Esophagus squamous epithelium (tissue), 4 donors: Measurements from ENCODE around the gene PTRH1.

ENCODE experiments used
- POLR2A ChIP-seq, 4 donors: fragments of 450-650 bp; IDR thresholded peaks; one replicate each; pipeline ENCODE4 v1.6.1; 2017; ENCODE audit warnings: antibody characterized with exemption in 4 of 4, mild to moderate bottlenecking in 4 of 4, moderate library complexity in 3 of 4
- TF ChIP-seq, protein P1 (sequence below), 6 experiments: fragments of 450-650 bp in 4 of 6; fragments of 200-600 bp in 2 of 6; sonication (generic) in 2 of 6; IDR thresholded peaks; one replicate each; pipeline ENCODE4 v1.5.1; 2016 to 2019; ENCODE audit warnings: antibody characterized with exemption in 6 of 6, mild to moderate bottlenecking in 4 of 6, moderate library complexity in 4 of 6

DNA sequence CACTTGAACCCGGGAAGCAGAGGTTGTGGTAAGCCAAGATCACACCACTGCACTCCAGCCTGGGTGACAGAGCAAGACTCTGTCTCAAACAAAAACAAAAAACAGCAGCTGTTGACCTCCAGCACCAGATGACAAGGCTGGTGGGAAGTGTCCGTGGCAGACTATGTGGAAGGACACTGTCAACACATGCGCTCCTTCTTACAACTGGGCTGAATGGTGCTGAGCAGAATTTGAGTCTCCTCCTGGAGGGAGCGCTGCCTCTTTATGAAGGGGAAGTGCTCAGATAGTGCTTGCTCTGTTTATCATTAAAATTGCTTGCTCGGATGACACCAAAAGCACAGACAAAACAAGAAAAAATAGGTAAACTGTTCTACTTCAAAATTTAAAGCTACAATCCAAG, 17.9 kb downstream of the PTRH1 start:
- TF ChIP-seq, protein P1, sequence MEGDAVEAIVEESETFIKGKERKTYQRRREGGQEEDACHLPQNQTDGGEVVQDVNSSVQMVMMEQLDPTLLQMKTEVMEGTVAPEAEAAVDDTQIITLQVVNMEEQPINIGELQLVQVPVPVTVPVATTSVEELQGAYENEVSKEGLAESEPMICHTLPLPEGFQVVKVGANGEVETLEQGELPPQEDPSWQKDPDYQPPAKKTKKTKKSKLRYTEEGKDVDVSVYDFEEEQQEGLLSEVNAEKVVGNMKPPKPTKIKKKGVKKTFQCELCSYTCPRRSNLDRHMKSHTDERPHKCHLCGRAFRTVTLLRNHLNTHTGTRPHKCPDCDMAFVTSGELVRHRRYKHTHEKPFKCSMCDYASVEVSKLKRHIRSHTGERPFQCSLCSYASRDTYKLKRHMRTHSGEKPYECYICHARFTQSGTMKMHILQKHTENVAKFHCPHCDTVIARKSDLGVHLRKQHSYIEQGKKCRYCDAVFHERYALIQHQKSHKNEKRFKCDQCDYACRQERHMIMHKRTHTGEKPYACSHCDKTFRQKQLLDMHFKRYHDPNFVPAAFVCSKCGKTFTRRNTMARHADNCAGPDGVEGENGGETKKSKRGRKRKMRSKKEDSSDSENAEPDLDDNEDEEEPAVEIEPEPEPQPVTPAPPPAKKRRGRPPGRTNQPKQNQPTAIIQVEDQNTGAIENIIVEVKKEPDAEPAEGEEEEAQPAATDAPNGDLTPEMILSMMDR (IDR thresholded peaks at IDR 0.05) = no peak
- no peak for TF ChIP-seq POLR2A (IDR thresholded peaks at IDR 0.05)
